Transverse colon (tissue), 4 donors: ENCODE results near the gene CADM3. TPM values are rescaled to one million over a fixed set of nuclear protein-coding genes. Genes with fewer than 3 reads are reported as not detected.

ENCODE experiments used
- DNase-seq: peaks from one replicate; pipeline ENCODE4 v3.0.0-alpha.2; 2019
- H3K27ac ChIP-seq, 4 donors: fragments of 200-600 bp; sonication (generic); 2 replicates each; pipeline ENCODE4 v1.5.1; 2016 to 2018; ENCODE audit warnings: inconsistent platforms in 4 of 4
- H3K27me3 ChIP-seq: fragments of 200-600 bp; sonication (generic); 2 replicates; pipeline ENCODE4 v1.5.1; 2017; ENCODE audit warnings: inconsistent platforms
- H3K36me3 ChIP-seq, 4 donors: fragments of 200-600 bp; sonication (generic); 2 replicates each; pipeline ENCODE4 v1.5.1; 2017 to 2019; ENCODE audit warnings: inconsistent platforms in 4 of 4
- H3K4me1 ChIP-seq, 4 donors: fragments of 200-600 bp; sonication (generic); 2 replicates each; pipeline ENCODE4 v1.5.1; 2017 to 2020; ENCODE audit warnings: inconsistent platforms in 4 of 4
- H3K4me3 ChIP-seq, 4 donors: fragments of 200-600 bp; sonication (generic); 1 replicate in 1 of 4; 2 replicates in 3 of 4; pipeline versions ENCODE4 v1.5.1 to v1.6.1; 2017 to 2019; ENCODE audit warnings: inconsistent platforms in 4 of 4
- H3K9me3 ChIP-seq, 2 donors: fragments of 200-600 bp; sonication (generic); 2 replicates each; pipeline ENCODE4 v1.5.1; 2017 to 2019; ENCODE audit warnings: inconsistent platforms in 2 of 2
- EP300 ChIP-seq: sonication (generic); formaldehyde crosslinking; IDR thresholded peaks from one replicate; pipeline ENCODE4 v1.6.1; 2017; ENCODE audit warnings: antibody characterized with exemption, low read depth
- POLR2A ChIP-seq: fragments of 450-650 bp; IDR thresholded peaks from one replicate; pipeline ENCODE4 v1.6.1; 2016; ENCODE audit warnings: antibody characterized with exemption, mild to moderate bottlenecking, moderate library complexity
- POLR2AphosphoS5 ChIP-seq, 3 donors: sonication (generic); formaldehyde crosslinking; IDR thresholded peaks; one replicate each; pipeline ENCODE4 v1.6.1; 2016; ENCODE audit warnings: antibody characterized with exemption in 3 of 3
- WGBS, 2 donors: methylation state at CpG; one replicate each; pipeline ENCODE4 v1.1.5; 2018; ENCODE audit warnings: low coverage in 1 of 2; 5-methylcytosine and 5-hydroxymethylcytosine counted together
- in situ Hi-C, 4 donors: fragments of 200-750 bp; cut with MboI; loops; one replicate each; pipeline versions ENCODE4 v1.15.0 to v1.15.1; 2017; ENCODE audit warnings: low sequenced_read_pairs in 3 of 4, low pct_ligation_motif_present in 1 of 4, low pct_unique_long_range_greater_than_20kb in 1 of 4
- intact Hi-C: fragments of 100-400 bp; cut with DNase I; formaldehyde crosslinking; loops from one replicate; pipeline ENCODE4 v1.15.1; 2023; ENCODE audit warnings: low total_unique reads
- total RNA-seq, 4 donors: library from RNA; depleted of rRNA; stranded (reverse); fragments of >200 nt; gene quantifications; one replicate each; pipeline ENCODE4 v1.1.0, GENCODE V29; 2016
- TF ChIP-seq, protein P1 (sequence below), 5 experiments: fragments of 200-600 bp in 3 of 5; fragments of 450-650 bp in 2 of 5; sonication (generic) in 3 of 5; IDR thresholded peaks; 1 replicate in 2 of 5; 2 replicates in 3 of 5; pipeline ENCODE4 v1.5.1; 2016 to 2017; ENCODE audit warnings: antibody characterized with exemption in 5 of 5, inconsistent platforms in 3 of 5, mild to moderate bottlenecking in 2 of 5, moderate library complexity in 1 of 5

CADM3 gene
- total RNA-seq, 4 donors from 2014 or later, result 3.4 to 6.5 (median 5.1) TPM

DNA sequence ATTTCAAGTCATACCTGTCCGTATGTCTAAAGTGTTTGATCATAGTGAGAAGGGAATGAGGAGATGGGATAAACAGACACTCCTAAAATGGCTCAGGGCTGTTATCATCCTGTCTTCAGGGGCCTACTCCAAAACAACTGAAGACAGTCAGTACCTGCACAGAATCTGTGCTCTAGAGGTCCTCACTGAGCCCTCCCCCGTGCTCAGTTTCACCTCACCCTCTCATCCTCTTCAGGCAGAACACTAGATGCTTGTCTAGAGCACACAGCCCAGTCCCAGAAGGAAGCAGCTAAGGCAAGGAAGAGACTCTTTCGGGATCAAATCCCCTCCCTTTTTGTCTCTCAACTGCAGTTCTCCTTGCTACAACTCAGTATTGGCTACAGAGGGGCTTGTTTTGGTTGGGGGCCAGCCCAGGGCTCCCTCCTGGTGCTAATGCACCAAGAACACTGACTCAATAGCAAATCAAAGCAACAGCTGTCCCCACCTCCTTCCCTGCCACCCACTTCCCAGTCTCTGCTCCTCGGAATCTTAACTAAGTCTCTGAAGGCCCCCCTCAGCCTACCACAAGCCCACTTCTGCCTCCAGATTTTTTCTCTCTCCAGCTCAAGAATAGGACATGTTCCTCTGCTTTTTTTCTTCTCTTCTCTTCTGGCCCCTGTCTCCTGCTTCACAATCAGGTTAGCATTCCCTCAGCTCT is 10.1 kb downstream of the CADM3 start:
- Histone ChIP-seq H3K4me1 (no peaks in the 10 kb centered on the region), H3K9me3 (no peaks in the 10 kb centered on the region), H3K36me3 (no peaks in the 10 kb centered on the region), H3K4me3 (no peak overlapping the region), H3K27ac (no peak overlapping the region), H3K27me3 (peaks cover 10% of the 10 kb centered on the region)
- 46 to 55% methylated on average over 4 of the region's 4 CpGs for WGBS, 2 donors
- no peak for DNase-seq
- in situ Hi-C loops (no loop called here), intact Hi-C loops (no loop called here)
- TF ChIP-seq POLR2A, result no peak
- TF ChIP-seq EP300, result no peak
- TF ChIP-seq, protein P1, sequence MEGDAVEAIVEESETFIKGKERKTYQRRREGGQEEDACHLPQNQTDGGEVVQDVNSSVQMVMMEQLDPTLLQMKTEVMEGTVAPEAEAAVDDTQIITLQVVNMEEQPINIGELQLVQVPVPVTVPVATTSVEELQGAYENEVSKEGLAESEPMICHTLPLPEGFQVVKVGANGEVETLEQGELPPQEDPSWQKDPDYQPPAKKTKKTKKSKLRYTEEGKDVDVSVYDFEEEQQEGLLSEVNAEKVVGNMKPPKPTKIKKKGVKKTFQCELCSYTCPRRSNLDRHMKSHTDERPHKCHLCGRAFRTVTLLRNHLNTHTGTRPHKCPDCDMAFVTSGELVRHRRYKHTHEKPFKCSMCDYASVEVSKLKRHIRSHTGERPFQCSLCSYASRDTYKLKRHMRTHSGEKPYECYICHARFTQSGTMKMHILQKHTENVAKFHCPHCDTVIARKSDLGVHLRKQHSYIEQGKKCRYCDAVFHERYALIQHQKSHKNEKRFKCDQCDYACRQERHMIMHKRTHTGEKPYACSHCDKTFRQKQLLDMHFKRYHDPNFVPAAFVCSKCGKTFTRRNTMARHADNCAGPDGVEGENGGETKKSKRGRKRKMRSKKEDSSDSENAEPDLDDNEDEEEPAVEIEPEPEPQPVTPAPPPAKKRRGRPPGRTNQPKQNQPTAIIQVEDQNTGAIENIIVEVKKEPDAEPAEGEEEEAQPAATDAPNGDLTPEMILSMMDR (IDR thresholded peaks at IDR 0.05), result no peak
- TF ChIP-seq POLR2AphosphoS5 (IDR thresholded peaks at IDR 0.05), result no peak

DNA sequence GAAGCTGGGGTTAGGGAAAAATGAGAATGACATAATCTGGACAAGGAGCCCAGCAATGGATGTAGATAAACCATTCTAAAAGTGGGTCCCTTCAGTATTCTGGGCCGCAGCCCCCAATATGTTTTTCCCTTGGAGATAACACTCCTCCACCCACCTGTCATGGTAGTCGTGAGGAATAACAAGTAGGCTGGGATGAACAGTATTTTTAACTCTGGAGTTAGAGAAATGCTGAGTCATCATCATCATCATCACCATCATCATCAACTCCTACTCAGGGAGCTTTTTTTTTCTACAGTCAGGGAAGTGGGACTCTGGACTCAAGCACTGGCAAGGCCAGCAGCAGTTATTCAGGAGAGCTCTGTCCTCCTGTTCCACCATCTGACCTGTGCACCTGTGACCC is 12.8 kb downstream of the CADM3 start:
- TF ChIP-seq POLR2AphosphoS5 (IDR thresholded peaks at IDR 0.05), result no peak
- TF ChIP-seq EP300, result no peak
- no peak for TF ChIP-seq POLR2A
- TF ChIP-seq, protein P1 (IDR thresholded peaks at IDR 0.05), result no peak
- in situ Hi-C loops (no loop called here), intact Hi-C loops (no loop called here)

DNA sequence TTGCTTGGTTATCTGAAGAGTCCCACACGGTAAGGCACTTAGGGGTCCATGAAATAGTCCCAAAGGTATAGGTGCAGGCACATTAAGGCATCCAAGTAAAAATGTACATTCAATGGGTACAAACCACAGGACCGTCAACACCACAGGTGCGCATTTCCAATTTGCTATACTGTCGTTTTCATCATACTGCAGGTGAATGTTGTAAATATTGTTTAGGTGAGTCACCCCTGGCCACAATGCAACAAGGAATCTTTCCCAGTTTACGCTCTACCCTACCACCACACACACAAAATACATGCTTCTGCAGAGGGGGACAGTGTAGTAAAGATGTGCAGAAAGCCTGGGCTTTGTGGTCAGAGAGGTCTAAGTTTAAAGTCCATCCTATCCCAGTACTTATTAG is 13.7 kb downstream of the CADM3 start:
- Histone ChIP-seq H3K36me3 (no peaks in the 10 kb centered on the region), H3K4me1 (peaks cover 0 to 8% (median 2%) of the 10 kb centered on the region in 4 donors), H3K27me3 (peaks cover 40% of the 10 kb centered on the region), H3K27ac (no peak overlapping the region), H3K9me3 (no peaks in the 10 kb centered on the region), H3K4me3 (no peak overlapping the region)
- in situ Hi-C loops (no loop called here), intact Hi-C loops (no loop called here)
- DNase-seq, result no peak
- TF ChIP-seq POLR2AphosphoS5 (IDR thresholded peaks at IDR 0.05) (no peak), EP300 (no peak), POLR2A (no peak)
- TF ChIP-seq, protein P1 (IDR thresholded peaks at IDR 0.05), result no peak
- 72 to 76% methylated on average over 2 to 5 of the region's 5 CpGs for WGBS, 2 donors

More for the DNA sequence above, 12.8 kb downstream of the CADM3 start:
- H3K4me1 ChIP-seq, result peaks cover 0 to 8% (median 2%) of the 10 kb centered on the region in 4 donors
- 66% methylated on average over 2 of the region's 2 CpGs; no CpG with 5 or more reads in 1 of the 2 donors for WGBS, 2 donors
- H3K36me3 ChIP-seq, result no peaks in the 10 kb centered on the region
- H3K27ac ChIP-seq, result no peak overlapping the region
- no peak overlapping the region for H3K4me3 ChIP-seq
- no peaks in the 10 kb centered on the region for H3K9me3 ChIP-seq
- peaks cover 34% of the 10 kb centered on the region for H3K27me3 ChIP-seq
- DNase-seq, result no peak

DNA sequence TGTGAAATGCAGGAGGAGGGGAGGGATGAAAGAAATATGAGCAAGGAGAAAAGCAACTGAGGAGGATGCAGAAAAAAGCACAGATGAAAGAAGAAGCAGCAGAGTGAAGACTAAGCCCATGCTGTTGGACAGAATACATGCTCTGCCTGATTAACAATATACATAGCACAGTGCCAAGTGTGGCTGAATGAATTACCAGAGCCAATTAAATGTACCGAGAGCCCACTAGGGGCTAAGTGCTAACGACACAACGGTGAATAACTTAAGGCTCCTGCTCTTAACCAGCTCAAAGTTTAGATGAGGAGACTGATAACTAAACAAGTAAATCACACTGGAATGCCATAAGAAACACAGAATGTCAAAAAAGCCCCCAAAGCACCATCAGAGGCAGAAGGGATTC is 15.6 kb downstream of the CADM3 start:
- WGBS, 2 donors, result 37 to 50% methylated on average over 3 of the region's 3 CpGs
- in situ Hi-C loops, result no loop called here
- intact Hi-C loops, result no loop called here

More for the DNA sequence above, 15.6 kb downstream of the CADM3 start:
- Histone ChIP-seq H3K9me3 (no peaks in the 10 kb centered on the region), H3K36me3 (no peaks in the 10 kb centered on the region), H3K27me3 (peaks cover 51% of the 10 kb centered on the region), H3K4me1 (peaks cover 0 to 8% (median 2%) of the 10 kb centered on the region in 4 donors), H3K27ac (no peak overlapping the region), H3K4me3 (no peak overlapping the region)
- DNase-seq, result no peak
- TF ChIP-seq POLR2A, result no peak
- TF ChIP-seq, protein P1 (IDR thresholded peaks at IDR 0.05), result no peak
